ENCODE measurements around the gene COQ3.

COQ3 gene

DNA sequence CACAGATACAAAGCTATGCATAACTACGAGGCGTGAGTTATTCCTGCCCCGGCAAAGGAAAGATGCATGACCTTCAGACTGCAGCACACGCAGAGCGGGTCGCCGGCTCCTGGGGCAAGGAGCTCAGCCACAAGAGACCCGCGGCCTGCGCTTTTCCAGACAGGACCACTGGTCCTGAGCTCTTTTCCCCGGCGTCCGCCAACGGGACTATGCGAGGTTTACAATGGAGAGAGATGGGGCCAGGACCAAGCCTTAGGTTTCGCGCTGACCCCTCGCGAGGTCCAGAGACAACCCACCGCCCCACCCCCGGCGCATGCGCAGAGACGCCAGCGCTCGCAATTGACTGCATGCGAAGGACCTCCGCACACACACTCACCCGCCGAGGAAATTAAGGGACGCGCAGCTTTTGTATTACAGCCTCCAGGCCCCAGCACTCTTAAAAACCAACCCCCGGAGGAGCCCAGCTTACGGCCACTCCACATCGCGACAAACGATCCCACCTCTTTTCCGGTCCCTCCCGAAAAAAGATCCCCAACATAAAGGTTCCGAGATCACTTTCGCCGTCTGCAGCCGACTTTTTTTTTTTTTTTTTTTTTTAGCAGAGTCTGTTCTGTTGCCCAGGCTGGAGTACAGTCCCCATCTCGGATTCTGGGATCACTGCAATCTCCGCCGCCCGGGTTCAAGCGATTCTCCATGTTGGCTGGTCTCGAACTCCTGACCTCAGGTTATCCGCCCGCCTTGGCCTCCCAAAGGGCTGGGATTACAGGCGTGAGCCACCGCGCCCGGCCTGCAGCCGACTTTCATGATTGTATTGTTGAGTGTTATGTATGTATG lies at the start of gene COQ3:
TSS of gene COQ3 (minus strand) at position 498 of the 834 bp plus-strand sequence. CDS start at position 482, 16 bp downstream.
- DNase-seq: peak; percentile 78

- DNase-seq: no peak
These were observed 40.9 kb upstream of the COQ3 start for GRCh38 chr6:99434702-99435530.

- no peak for DNase-seq
These were observed 38.9 kb upstream of the COQ3 start for GRCh38 chr6:99432877-99433276.

DNA sequence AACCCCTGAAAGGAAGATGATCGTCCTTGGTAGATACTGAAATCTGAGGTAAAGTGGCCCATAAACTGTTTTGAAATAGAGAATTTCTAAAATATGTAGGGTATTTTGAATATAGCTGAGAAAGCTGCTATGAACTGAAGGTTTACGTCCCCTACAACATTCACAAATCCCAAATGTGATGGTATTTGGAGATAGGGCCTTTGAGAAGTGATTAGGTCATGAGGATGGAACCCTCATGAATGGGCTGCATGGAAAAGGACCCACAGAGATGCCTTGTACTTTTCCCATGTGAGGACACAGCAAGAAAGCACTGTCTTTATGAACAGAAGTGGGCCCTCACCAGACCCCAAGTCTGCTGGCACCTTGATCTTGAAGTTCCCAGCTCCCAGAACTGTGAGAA lies 37.9 kb upstream of the COQ3 start:
- no peak for DNase-seq

- DNase-seq: no peak
These were observed 34.0 kb upstream of the COQ3 start for GRCh38 chr6:99427988-99428387.

DNA sequence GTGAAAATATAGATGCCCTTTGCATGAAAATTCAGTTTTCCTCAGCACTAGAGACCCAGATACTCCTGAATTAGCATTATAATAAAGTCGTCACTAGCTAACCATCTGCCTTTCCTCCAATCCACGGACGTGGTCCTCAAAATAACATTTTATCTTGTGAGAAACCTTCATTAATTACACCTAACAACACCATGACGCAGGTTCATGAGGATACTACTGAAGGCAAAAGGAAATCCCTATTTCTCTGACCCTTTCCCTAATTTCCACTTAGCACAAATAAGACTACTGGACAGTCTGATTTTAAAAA lies 32.4 kb upstream of the COQ3 start:
- DNase-seq: no peak

GRCh38 chr6:99425647-99426450 lies 31.9 kb upstream of the COQ3 start:
- DNase-seq: peak; percentile 94

- DNase-seq: peak; percentile 96
These were observed 31.0 kb upstream of the COQ3 start, which contains the start of gene PNISR for GRCh38 chr6:99424761-99425646. PNISR (minus strand) TSS chr6:99425308; CDS start chr6:99414659, 10,649 bp downstream.

DNA sequence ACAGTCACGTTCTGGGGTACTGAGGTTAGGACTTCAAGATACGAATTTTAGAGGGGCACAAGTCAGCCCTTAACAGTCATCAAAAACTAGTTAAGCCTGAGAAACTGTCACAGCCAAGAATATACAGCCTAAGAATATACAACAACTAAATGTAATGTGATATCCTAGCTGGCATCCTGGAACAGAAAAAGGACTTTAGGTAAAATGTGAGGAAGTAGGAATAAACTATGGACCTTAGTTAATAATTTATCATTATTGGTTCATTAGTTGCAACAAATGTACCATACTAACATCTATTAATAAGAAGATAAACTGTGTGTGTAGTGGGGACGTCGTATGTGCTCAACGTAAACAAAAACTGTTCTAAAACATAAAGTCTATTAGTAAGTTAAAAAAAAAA lies 30.0 kb upstream of the COQ3 start:
- no peak for DNase-seq

DNA sequence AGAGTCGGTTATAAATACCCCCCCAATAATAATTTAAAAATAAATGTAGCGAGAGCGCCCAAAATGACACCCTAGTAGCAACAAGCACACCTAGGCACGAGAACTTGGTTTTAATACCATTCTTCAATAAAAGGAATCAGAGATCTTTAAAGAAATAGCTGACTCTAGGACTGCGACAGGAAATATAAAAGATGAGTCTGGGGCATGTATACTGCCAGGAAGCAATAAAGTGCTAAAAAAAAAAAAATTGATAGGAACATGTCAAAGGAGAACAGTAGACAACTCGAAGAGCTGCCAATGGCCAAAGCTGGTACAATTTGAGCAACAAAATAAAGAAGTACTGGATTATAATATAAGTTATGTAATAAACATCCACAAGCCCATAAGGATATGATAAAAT lies 28.9 kb upstream of the COQ3 start:
- DNase-seq: no peak

GRCh38 chr6:99416892-99417767 lies 23.1 kb upstream of the COQ3 start:
- DNase-seq: no peak

GRCh38 chr6:99416226-99416625 lies 22.2 kb upstream of the COQ3 start:
- no peak for DNase-seq

- no peak for DNase-seq
These were observed 21.5 kb upstream of the COQ3 start for GRCh38 chr6:99415446-99415845.

DNA sequence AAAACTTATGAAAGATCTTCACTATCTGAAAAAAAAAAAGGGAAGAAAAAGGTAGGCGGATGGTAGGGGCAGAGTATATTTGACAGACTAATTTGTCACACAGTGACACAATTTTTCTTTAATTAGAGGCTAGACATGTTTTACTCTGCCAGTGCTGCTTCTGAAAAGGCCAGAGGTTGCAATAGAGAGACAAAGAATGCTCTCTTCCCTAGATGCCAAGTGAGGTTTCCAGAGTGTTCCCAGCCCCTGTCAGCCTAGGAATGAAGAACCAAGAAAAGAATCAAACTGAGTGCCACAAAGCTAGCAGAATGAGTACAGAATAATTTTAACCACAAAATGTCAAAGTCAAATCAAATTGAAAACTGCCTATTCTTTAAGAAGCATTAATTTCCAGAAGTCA lies 18.1 kb upstream of the COQ3 start:
- peak; percentile 56 for DNase-seq

DNA sequence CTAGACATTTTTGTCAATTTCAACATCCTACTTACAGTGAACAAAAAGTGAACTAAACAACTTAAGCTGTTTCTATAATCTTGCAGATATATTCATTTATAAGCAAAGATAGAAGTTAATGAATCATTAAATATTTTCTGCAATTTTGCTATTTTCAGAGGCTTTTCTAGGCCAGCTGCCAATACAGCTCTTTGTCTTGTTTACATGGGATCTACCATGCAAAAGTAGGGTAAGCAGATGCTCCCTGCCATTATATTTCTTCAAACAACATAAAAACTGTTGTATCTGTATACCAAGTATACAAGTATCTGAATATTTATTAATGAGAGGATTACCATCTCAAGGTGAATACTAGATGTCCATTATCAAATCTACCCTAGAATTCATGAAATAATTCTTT lies 15.7 kb upstream of the COQ3 start:
- no peak for DNase-seq

GRCh38 chr6:99407076-99407475 lies 13.1 kb upstream of the COQ3 start:
- DNase-seq: no peak

GRCh38 chr6:99402448-99402847 lies 8.5 kb upstream of the COQ3 start:
- DNase-seq: no peak

- DNase-seq: no peak
These were observed 3.3 kb upstream of the COQ3 start for GRCh38 chr6:99397287-99397686.

GRCh38 chr6:99393366-99393697 lies 663 bp downstream of the COQ3 start:
- DNase-seq: no peak

DNA sequence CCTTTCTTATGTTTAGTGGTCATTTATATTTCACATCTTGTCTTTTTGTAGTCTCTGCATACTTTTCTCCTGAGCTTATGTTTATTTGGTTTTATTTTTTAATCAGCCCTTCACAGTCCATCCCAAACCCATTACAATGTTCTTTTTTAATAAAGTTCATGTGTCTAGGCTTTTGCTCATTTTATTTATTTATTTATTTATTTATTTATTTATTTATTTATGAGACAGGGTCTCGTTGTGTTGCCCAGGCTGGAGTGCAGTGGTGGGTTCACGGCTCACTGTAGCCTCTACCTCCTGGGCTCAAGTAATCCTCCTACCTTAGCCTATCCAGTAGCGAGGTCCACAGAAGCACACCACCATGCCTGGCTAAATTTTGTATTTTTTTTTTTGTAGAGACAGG lies 3.1 kb downstream of the COQ3 start:
- DNase-seq: no peak

GRCh38 chr6:99384507-99384906 lies 9.5 kb downstream of the COQ3 start:
- DNase-seq: no peak

Measured in midbrain (tissue), 1 donor.